GM20431 (cell line): Measurements from ENCODE around the gene SDHD.

Experiments used
- in situ Hi-C: fragments of 300-500 bp; cut with MseI, MboI; formaldehyde crosslinking; loops from one replicate; pipeline ENCODE4 v1.15.0; 2020; ENCODE audit warnings: low sequenced_read_pairs; ENCODE audit not compliant: unreplicated experiment

SDHD gene

GRCh38 chr11:112097734-112098528, 11.3 kb downstream of the SDHD start:
- in situ Hi-C loops = no loop called here

- in situ Hi-C loops = no loop called here
Observed at GRCh38 chr11:112100462-112100861, 13.8 kb downstream of the SDHD start.

- in situ Hi-C loops = no loop called here
Observed at GRCh38 chr11:112103446-112103845, 16.8 kb downstream of the SDHD start.

GRCh38 chr11:112106070-112106469, 19.4 kb downstream of the SDHD start:
- in situ Hi-C loops = no loop called here

GRCh38 chr11:112113539-112114457, 27.1 kb downstream of the SDHD start:
- in situ Hi-C loops = no loop called here

GRCh38 chr11:112114460-112114859, 27.8 kb downstream of the SDHD start:
- in situ Hi-C loops = no loop called here

GRCh38 chr11:112115386-112115785, 28.7 kb downstream of the SDHD start:
- in situ Hi-C loops = no loop called here

GRCh38 chr11:112118176-112118575, 31.5 kb downstream of the SDHD start:
- in situ Hi-C loops = no loop called here

- in situ Hi-C loops = no loop called here
Observed at GRCh38 chr11:112121981-112122615, 35.4 kb downstream of the SDHD start.

- in situ Hi-C loops = no loop called here
Observed at GRCh38 chr11:112123129-112123528, 36.5 kb downstream of the SDHD start.

- in situ Hi-C loops = no loop called here
Observed at GRCh38 chr11:112127056-112127455, 40.4 kb downstream of the SDHD start.

GRCh38 chr11:112128483-112129121, 41.9 kb downstream of the SDHD start:
- in situ Hi-C loops = no loop called here

- in situ Hi-C loops = no loop called here
Observed at GRCh38 chr11:112129656-112130055, 43.0 kb downstream of the SDHD start.

GRCh38 chr11:112132737-112133136, 46.1 kb downstream of the SDHD start:
- in situ Hi-C loops = no loop called here

- in situ Hi-C loops = no loop called here
Observed at GRCh38 chr11:112134473-112134872, 47.8 kb downstream of the SDHD start.

- in situ Hi-C loops = no loop called here
Observed at GRCh38 chr11:112143597-112143996, 56.9 kb downstream of the SDHD start.
